Endothelial cell of umbilical vein (primary cell): ENCODE data around the gene SP1.

Experiments used
- CTCF ChIP-seq, 2 donors: IDR thresholded peaks; 1 replicate in 1 of 2; 2 replicates in 1 of 2; pipeline ENCODE4 v1.5.1; 2011; ENCODE audit warnings: low read length in 2 of 2, mild to moderate bottlenecking in 2 of 2, moderate library complexity in 2 of 2, control low read depth in 1 of 2, inconsistent platforms in 1 of 2, low read depth in 1 of 2; ENCODE audit not compliant: insufficient read depth in 1 of 2; ENCODE audit errors: extremely low read depth in 1 of 2
- POLR2A ChIP-seq: IDR thresholded peaks from 2 replicates; pipeline ENCODE4 v1.6.1; 2012; ENCODE audit warnings: low read depth, mild to moderate bottlenecking, control low read depth, low read length
- POLR2AphosphoS5 ChIP-seq: IDR thresholded peaks from 2 replicates; pipeline ENCODE4 v1.6.1; 2012; ENCODE audit warnings: low read depth, mild to moderate bottlenecking, control low read depth, low read length, moderate library complexity; ENCODE audit not compliant: insufficient read depth

DNA sequence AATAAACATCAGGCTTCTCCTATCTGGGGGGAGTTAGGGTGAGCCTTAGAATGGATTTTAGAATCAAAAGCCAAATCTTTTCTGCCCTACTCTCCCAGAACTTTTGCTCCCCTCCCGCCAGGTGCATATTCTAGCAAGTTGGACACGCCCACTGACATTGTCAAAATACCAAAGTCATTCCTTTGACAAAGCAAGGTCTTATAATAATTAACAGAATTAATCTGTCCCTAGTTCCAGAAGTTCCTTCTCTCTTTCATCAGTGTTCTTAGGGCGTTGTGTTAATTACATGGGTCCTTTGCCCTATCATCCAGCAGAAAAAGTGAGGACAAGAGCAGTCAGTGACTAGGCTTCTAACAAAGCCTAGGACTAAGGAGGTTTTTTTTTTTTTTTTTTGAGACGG is 64.0 kb downstream of the SP1 start:
- no peak for TF ChIP-seq CTCF (IDR thresholded peaks at IDR 0.05; ENCODE audit: extremely low read depth in 1 of 2, insufficient read depth in 1 of 2, low read depth in 1 of 2, low read length in 2 of 2)
- no peak for TF ChIP-seq POLR2A
- no peak for TF ChIP-seq POLR2AphosphoS5
